ENCODE data around the gene GNAI3. TPM values are rescaled to one million over a fixed set of nuclear protein-coding genes. Genes with fewer than 3 reads are reported as not detected.

GNAI3 gene
- total and polyA plus RNA-seq, 2 of the 8 experiments (the other 6 are each of a cell fraction or from before 2014, with no cell fraction given) = 4.0 to 9.8 TPM

DNA sequence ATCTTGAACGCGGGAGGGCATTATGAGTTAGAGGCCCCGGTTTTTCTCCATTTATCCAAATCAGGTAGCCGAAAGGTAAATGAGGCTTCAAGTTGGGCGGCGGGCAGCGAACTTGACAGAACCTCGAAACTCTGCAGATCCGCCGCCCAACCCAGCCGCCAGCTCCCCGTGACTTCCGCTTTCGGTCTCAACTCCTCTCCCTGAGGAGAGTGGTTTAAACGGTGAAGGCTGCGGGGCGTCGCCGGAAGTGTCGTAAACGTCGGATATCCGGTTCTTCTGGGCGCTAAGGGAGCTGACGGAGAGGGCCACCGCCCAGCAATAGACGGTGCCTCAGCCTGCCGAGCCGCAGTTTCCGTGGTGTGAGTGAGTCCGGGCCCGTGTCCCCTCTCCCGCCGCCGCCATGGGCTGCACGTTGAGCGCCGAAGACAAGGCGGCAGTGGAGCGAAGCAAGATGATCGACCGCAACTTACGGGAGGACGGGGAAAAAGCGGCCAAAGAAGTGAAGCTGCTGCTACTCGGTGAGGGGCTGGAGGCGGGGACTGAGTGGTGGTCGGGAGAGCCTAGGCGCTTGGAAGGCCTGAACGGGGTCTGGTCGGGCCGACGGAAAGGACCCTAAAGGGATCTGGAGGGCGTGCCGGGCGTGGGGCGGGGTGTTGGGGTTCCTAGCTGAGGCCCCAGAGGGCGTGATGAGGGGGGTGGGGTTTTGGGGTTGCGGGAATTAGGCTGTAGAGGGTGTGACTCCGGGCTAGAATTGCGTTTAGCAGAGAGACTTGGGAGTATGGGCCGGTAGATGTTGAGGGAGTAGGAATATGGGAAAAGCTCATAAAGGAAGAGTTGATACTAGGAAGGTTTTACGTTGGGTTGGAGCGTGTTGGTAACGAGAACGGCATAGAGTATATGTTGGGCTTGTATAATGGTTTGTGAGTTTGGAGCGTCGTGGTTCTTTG, at the start of gene GNAI3 (continued):
- TF ChIP-seq, protein P1, sequence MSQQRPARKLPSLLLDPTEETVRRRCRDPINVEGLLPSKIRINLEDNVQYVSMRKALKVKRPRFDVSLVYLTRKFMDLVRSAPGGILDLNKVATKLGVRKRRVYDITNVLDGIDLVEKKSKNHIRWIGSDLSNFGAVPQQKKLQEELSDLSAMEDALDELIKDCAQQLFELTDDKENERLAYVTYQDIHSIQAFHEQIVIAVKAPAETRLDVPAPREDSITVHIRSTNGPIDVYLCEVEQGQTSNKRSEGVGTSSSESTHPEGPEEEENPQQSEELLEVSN (IDR thresholded peaks at IDR 0.05) = peak; percentile 31; the same call in 1 of the 2 replicates
- no peak for TF ChIP-seq NANOG (IDR thresholded peaks at IDR 0.05; ENCODE audit: insufficient read depth, low read depth, low read length, poor library complexity, severe bottlenecking)

Data from H1 (cell line).